Kidney capillary endothelial cell (primary cell): ENCODE data around the gene ABCA13.

Experiments
- DNase-seq: peaks from one replicate; pipeline ENCODE4 v3.0.0-alpha.2; 2018; ENCODE audit warnings: low spot score

Gene ABCA13

DNA sequence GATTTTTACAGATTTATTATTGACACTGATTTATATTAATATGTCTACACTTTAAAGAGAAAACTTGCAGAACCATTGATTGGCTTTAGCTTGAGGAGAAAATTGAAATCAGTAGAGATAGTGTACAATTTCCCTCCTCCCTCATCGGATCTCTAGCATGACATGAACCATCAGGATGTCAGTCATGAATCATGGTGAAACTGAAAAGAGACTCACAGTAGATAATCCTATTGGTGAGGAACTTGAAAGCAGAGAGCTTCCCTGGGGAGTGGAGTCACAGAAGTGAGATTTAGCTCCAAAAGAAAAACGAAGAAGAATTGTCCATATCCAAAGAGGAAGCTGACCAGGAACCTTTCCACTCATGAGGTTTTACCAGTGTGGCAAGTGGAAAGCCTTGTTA is 346.8 kb downstream of the ABCA13 start:
- DNase-seq = no peak

GRCh38 chr7:48522692-48523091 is 351.4 kb downstream of the ABCA13 start:
- no peak for DNase-seq

GRCh38 chr7:48525736-48526732 is 354.8 kb downstream of the ABCA13 start:
- no peak for DNase-seq

GRCh38 chr7:48528646-48529045 is 357.4 kb downstream of the ABCA13 start:
- DNase-seq = no peak

DNA sequence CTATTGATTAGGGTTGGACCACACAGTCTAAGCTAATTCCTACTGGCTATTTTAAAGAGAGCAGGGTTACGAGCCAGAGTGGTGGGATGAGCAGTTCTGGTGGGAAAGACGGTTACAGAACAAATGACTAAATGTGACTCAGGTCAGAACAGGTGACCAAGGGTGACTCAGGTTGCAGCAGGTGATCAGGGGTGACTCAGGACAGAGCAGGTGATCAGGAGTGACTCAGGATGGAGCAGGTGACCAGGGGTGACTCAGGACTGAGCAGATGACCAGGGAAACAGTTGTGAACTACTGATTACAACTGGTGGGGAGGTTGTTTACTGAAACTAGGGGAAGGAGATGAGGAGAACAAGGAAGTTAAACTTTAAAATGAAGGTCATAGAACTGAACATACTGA is 366.3 kb downstream of the ABCA13 start:
- no peak for DNase-seq

DNA sequence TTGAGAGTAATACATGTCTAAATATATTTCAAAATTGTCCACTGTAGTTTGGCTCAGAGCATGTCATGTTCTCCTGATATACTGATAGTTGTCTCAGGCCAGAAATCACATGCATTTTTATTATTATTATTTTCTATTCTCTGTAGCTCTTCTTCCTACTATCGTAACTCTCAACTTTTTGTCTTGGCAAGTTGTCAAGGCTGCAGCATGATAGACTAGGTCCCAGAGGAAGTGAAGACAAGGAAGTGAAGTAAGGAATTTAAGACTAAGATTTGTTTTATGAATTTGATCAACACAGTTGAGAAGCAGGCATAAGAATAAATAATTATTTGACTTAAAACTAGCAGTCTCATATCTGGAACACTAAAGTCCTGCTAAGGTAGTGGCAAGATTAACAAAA is 369.5 kb downstream of the ABCA13 start:
- DNase-seq = no peak

DNA sequence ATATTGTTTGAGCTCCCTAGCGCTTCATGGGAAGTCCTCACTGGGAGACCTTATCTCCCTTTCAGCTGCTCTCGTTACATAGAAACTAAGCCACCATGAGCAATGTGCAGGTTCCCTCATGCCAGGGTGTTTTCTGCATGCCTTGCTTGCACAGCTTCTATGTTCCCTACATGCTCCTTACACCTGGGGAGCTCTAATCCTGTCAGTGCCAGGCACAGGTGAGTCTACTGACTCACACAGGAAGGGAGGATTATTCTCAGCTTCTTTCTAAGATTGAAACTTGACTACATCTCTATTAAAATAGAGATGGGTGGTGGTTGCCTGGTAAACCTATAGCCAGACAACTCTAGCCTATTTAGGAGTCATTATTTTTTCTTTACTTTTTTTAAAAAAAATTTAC is 377.4 kb downstream of the ABCA13 start:
- DNase-seq = no peak

GRCh38 chr7:48551652-48552051 is 380.4 kb downstream of the ABCA13 start:
- DNase-seq = no peak

- no peak for DNase-seq
Observed at GRCh38 chr7:48563334-48563733, 392.1 kb downstream of the ABCA13 start.

- DNase-seq = no peak
Observed at GRCh38 chr7:48575516-48575915, 404.3 kb downstream of the ABCA13 start.

GRCh38 chr7:48587475-48587874 is 416.2 kb downstream of the ABCA13 start:
- DNase-seq = no peak

GRCh38 chr7:48594349-48594748 is 423.1 kb downstream of the ABCA13 start:
- DNase-seq = no peak

- DNase-seq = no peak
Observed at GRCh38 chr7:48595756-48596155, 424.5 kb downstream of the ABCA13 start.

DNA sequence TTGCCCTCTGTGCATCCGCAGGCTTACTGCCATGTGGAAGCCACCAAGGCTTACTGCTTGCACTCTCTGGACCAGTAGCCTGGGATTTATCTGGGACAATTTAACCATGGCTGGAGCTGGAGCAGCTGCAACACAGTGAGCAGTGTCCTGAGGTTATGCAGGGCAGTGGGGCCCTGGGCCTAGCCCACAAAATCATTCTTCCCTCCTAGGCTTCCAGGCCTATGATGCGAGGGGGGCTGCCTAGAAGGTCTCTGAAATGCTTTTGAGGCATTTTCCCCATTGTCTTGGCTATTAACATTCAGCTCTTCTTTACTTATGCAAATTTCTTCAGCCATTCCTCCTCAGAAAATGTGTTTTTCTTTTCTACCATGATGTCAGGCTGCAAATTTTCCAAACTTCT is 439.4 kb downstream of the ABCA13 start:
- no peak for DNase-seq

GRCh38 chr7:48611993-48612392 is 440.7 kb downstream of the ABCA13 start:
- no peak for DNase-seq

DNA sequence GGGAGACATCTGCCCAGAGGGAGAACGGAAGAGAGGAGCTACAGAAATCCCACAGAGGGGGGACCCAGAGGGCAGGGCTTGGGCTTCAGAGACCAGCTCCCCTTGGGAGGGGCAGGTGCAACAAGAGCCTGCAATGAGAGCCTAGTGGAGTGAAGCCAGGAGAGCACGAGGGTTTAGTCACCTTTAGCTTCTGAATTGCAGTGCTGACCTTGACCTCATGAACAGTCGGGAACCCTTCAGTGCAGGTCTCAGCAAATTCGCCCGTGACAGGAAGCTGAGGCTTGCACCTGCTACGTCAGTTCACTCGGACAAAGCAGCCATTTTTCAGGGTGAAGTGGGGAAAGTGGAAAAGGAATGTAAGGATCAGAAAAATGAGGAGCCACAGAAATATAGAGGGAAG is 446.2 kb downstream of the ABCA13 start:
- DNase-seq = no peak

GRCh38 chr7:48617993-48618392 is 446.7 kb downstream of the ABCA13 start:
- no peak for DNase-seq

GRCh38 chr7:48621076-48621475 is 449.8 kb downstream of the ABCA13 start:
- no peak for DNase-seq

GRCh38 chr7:48627164-48627563 is 455.9 kb downstream of the ABCA13 start:
- DNase-seq = no peak

DNA sequence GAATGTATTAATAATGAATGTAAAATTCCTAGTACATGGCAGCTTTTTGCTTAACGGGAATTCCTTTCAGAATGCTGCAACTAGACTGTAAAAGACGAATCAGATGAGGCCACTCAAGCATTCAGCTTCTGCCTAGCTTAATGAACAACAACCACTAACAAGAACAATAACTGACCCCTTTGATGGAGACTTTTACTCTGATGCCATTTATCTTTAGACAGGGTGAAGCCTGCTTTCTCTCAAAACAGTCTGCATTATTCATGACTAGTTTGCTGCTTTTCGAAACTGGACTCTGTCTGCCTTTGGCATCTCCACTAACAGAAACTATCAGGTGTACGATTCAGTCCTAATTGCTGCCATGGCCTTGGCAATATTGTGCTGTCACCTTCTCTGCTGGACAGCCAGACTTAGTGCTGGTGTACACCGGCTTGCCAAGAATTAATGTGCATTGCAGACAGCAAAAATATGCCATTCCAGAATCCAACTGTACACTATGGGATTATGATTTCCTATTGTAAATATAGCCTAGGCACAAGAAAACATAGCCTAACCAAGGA is 457.6 kb downstream of the ABCA13 start:
- DNase-seq = no peak

GRCh38 chr7:48634116-48634632 is 462.9 kb downstream of the ABCA13 start:
- no peak for DNase-seq

GRCh38 chr7:48635796-48636195 is 464.5 kb downstream of the ABCA13 start:
- DNase-seq = no peak

DNA sequence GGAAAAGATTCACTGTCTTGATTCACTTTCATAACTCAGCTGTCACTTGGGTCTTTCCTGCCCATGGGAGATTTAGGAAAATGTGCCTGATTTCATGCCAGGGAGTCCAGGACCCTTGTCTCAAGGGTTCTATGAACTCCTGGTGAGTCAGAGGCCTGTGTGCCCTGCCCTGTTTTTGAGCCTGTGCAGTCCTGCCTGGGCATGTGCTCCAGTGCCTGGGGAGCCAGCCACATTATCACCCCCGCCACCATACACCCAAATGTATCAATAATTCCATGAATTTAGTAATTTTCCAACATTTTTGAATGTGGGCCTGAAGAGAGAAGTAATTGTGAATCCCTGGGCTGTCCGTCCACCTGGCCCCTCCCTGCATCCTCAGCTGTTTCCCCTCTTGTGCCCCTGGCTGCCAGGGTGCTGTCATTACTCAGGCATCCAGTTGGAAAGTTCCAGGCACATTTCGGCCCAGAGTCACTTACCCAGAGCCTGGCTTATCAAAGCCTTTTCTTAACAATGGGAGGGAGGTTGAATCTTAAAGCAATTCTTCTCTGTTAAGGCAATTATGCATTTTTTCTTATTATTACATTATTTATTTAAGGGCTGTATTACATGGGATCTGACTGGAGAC is 465.2 kb downstream of the ABCA13 start:
- DNase-seq = peak; percentile 5
